Measurements from ENCODE around the gene MYCT1.
"Not testable (repeated sequence)": the region's sequence is repeated elsewhere in the genome, so short reads cannot be mapped to it uniquely, and the experiment has no call there.

MYCT1 gene

GRCh38 chr6:152697634-152698033 lies at the start of gene MYCT1:
TSS of gene MYCT1 (plus strand) at chr6:152697897. CDS start at chr6:152697903, 6 bp downstream.
- no peak for DNase-seq (ENCODE audit: low spot score)

- DNase-seq (ENCODE audit: low spot score): no peak
These were observed 49.6 kb upstream of the MYCT1 start for GRCh38 chr6:152648105-152648504.

GRCh38 chr6:152651986-152652385 lies 45.7 kb upstream of the MYCT1 start:
- DNase-seq (ENCODE audit: low spot score): no peak

- no peak for DNase-seq (ENCODE audit: low spot score)
These were observed 35.9 kb upstream of the MYCT1 start for GRCh38 chr6:152661776-152662175.

- no peak for DNase-seq (ENCODE audit: low spot score)
These were observed 27.8 kb upstream of the MYCT1 start for GRCh38 chr6:152669895-152670294.

- DNase-seq (ENCODE audit: low spot score): no peak
These were observed 26.5 kb upstream of the MYCT1 start for GRCh38 chr6:152671171-152671570.

- no peak for DNase-seq (ENCODE audit: low spot score)
These were observed 24.5 kb upstream of the MYCT1 start for GRCh38 chr6:152673236-152673635.

GRCh38 chr6:152680151-152680550 lies 17.5 kb upstream of the MYCT1 start:
- DNase-seq (ENCODE audit: low spot score): no peak

- DNase-seq (ENCODE audit: low spot score): no peak
These were observed 16.7 kb upstream of the MYCT1 start for GRCh38 chr6:152680879-152681517.

- no peak for DNase-seq (ENCODE audit: low spot score)
These were observed 15.6 kb upstream of the MYCT1 start for GRCh38 chr6:152682141-152682540.

- not testable (repeated sequence) for DNase-seq (ENCODE audit: low spot score)
These were observed 14.8 kb upstream of the MYCT1 start for GRCh38 chr6:152682935-152683334.

GRCh38 chr6:152685819-152686218 lies 11.9 kb upstream of the MYCT1 start:
- DNase-seq (ENCODE audit: low spot score): no peak

GRCh38 chr6:152695372-152696045 lies 2.2 kb upstream of the MYCT1 start:
- no peak for DNase-seq (ENCODE audit: low spot score)

- DNase-seq (ENCODE audit: low spot score): no peak
These were observed 1.2 kb upstream of the MYCT1 start for GRCh38 chr6:152696522-152696921.

GRCh38 chr6:152698692-152699091 lies 995 bp downstream of the MYCT1 start:
- DNase-seq (ENCODE audit: low spot score): no peak

- no peak for DNase-seq (ENCODE audit: low spot score)
These were observed 2.7 kb downstream of the MYCT1 start for GRCh38 chr6:152700427-152700826.

GRCh38 chr6:152701081-152701862 lies 3.6 kb downstream of the MYCT1 start:
- DNase-seq (ENCODE audit: low spot score): no peak

GRCh38 chr6:152701863-152702401 lies 4.2 kb downstream of the MYCT1 start:
- no peak for DNase-seq (ENCODE audit: low spot score)

GRCh38 chr6:152703750-152704149 lies 6.1 kb downstream of the MYCT1 start:
- not testable (repeated sequence) for DNase-seq (ENCODE audit: low spot score)

GRCh38 chr6:152705327-152705726 lies 7.6 kb downstream of the MYCT1 start:
- DNase-seq (ENCODE audit: low spot score): no peak

- DNase-seq (ENCODE audit: low spot score): no peak
These were observed 18.6 kb downstream of the MYCT1 start for GRCh38 chr6:152716322-152716721.

GRCh38 chr6:152720974-152721373 lies 23.3 kb downstream of the MYCT1 start:
- DNase-seq (ENCODE audit: low spot score): no peak

GRCh38 chr6:152721956-152722355 lies 24.3 kb downstream of the MYCT1 start:
- DNase-seq (ENCODE audit: low spot score): no peak

Measured in HuH-7.5 (cell line).